NCI-H1105 treated with DMSO at 0.1 percent for 48 hours (cell line): ENCODE data around the gene TGM3.

Experiments used
- DNase-seq: peaks from one replicate; lab custom pipeline; 2025; lab: John Stamatoyannopoulos, UW

Gene TGM3

GRCh38 chr20:2338411-2339066 is 42.7 kb downstream of the TGM3 start:
- no peak for DNase-seq

GRCh38 chr20:2340136-2340535 is 44.3 kb downstream of the TGM3 start:
- no peak for DNase-seq

GRCh38 chr20:2340823-2341222 is 45.0 kb downstream of the TGM3 start:
- no peak for DNase-seq

GRCh38 chr20:2341336-2341735 is 45.5 kb downstream of the TGM3 start:
- no peak for DNase-seq

GRCh38 chr20:2342243-2342642 is 46.4 kb downstream of the TGM3 start:
- DNase-seq, result no peak

GRCh38 chr20:2346188-2346587 is 50.4 kb downstream of the TGM3 start:
- no peak for DNase-seq

- no peak for DNase-seq
These were observed 52.5 kb downstream of the TGM3 start for GRCh38 chr20:2348336-2348735.

DNA sequence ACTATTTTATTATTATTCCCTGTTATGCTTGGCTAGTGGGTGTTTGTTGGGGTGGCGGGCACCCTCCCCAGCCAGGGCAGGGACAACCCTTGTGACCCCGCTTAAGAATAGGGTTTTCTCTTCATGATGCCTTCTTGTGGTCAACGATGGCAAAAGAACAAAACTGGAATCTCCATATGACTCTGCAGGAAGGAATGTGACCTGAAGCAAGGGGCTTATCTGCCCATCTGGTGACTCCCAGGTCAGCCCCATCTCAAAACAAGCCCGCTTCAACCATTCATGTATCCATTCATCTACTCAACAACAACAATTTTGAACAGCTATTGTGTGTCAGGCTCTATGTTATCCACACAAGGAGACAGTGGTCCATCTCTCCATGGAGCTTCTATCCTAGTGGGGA is 54.0 kb downstream of the TGM3 start:
- DNase-seq, result no peak

- no peak for DNase-seq
These were observed 54.8 kb downstream of the TGM3 start for GRCh38 chr20:2350606-2351005.

DNA sequence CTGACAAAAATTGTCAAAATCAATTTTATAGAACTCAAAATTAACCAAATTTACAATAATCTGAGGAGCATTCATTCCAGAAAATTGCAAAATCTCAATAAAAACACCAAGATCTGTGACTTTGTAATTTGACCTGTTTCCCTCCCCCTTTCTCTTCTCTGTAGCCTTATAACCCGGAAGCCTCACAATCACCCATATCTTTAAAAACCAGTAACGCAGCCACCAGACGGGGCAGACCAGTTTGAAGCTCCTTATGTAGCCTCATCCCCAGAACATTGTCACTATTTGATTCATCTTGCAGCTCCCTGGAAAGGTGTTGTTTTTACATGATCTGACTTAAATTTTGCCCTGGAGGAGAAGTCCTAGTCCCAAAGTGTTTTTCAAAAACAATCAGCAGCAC is 57.4 kb downstream of the TGM3 start:
- no peak for DNase-seq

DNA sequence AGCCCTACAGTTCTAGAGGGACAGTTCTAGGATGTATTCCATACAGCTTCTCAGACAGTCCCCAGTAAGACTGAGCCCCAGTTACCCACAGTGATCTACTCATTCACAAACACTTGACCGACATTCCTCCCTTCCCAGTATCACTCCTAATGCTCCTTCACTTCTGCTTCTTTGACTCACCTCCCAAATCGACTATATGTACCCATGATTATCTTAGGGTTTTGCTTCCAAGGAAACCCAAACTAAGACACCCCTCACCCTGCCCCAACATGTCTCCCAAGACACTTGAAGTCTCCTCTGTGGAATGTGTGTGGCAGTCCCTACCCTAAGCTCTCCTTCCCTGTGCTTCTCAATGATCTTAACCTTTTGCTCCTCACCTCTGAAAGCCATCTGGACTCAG is 61.3 kb downstream of the TGM3 start:
- no peak for DNase-seq

DNA sequence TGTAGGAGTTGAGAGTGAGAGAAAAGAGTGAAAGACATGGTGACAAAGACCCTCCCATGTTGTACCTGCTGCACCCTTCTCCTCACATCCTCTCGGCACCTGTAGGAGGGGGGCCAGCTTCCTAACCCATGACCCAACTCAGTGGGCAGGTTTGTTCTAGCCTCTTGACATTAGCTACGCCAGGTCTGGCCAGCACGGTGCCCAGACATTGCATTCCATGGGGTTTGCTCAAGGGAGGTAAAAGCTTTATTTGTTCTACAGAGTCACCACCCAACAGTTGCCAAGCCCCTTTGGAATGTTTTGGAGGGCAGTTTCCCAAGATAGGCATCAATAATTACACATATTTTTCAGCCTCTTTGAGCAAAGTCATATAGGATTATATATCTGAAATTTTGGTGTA is 62.2 kb downstream of the TGM3 start:
- DNase-seq, result no peak

DNA sequence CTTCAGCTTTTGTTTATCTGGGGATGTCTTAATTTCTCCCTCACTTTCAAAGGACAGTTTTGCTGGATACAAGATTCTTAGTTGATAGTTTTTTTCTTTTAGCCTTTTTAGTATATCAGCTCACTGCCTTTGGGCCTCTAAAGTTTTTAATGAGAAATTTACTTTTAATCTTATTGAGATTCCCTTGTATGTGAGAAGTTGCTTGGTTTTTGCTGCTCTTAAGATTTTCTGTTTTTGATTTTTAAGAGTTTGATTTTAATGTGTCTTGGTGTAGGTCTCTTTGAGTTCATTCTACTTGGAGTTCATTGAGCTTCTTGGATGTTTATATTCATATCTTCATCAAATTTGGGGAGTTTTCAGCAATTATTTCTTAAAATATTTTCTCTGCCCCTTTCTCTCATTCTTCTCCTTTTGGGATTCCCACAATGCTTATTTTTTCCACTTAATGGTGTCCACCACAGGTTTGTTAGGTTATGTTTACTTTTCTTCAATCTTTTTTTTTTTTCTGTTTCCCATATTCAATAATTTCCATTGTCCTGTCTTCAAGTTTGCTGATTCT is 65.3 kb downstream of the TGM3 start:
- DNase-seq, result no peak

DNA sequence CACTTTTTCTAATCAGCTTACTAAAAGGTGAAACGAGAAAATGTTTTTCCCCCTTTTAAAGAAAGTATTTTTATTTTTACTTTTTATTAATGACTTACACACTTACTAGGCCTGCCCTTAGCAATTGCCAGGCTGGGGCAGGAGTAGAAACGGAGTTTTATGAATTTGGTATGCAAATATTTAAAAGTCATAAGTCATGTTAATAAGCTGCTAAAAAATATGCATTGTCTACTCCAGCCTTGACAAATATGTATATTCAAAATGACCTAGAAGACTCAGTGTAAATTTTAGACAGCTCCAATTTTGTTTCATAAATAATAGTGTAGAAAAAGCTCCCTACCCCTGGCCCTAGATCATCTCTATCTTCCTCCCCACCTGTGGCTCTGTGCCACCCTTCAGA is 67.4 kb downstream of the TGM3 start:
- no peak for DNase-seq

GRCh38 chr20:2363587-2363986 is 67.8 kb downstream of the TGM3 start:
- no peak for DNase-seq

GRCh38 chr20:2364044-2364443 is 68.2 kb downstream of the TGM3 start:
- DNase-seq, result no peak

DNA sequence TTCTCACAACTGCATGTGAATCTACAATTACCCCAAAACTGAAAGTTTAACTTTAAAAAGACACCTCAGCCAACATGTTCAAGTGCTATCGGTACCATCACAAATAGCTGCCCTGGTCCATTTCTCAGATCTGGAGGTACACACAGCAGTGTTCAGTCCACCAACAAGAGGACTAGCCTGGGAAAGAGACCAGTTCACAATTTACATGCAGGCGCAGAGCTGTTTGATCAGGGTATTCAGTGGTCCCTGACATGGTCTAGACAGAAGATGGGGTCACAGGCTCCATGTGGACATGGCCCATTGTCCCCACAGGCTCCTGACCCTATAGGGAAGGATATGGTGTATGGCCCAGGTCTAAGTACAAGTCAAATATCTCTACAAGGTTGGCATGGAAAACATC is 69.3 kb downstream of the TGM3 start:
- DNase-seq, result no peak

DNA sequence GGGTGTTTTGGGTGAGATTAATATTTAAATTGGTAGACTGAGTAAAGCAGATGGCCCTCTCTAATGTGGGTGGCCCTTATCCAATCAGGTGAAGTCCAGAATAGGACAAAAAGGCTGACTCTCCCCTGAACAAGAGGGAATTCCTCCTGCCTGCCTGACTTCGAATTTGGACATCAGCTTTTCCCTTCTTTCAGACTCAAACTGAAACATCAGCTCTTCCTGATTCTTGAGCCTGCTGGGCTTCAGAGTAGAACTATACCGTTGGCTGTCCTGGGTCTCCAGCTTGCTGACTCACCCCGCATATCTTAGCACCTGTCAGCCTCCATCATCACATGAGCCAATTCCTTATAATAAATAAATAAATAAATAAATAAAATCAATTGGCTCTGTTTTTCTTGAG is 69.9 kb downstream of the TGM3 start:
- no peak for DNase-seq

DNA sequence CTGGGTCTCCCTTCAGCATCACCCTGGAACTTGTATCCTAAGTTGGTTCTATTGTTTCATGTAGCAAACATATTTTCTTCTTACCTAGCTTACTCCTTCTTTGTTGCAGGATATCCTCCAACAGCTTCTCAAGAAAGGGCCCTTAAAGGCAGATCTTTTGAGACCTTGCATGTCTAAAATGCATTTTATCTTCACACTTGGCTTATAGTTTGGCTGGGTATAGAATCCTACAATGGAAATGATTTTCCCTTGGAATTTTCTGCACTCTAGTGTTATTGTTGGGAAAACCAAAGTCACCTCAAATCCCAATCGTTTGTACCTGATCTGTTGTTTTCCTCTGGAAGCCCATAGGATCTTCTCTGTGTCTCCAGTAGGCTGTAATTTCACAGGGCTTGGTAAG is 72.8 kb downstream of the TGM3 start:
- no peak for DNase-seq

GRCh38 chr20:2373098-2373497 is 77.3 kb downstream of the TGM3 start:
- DNase-seq, result no peak

DNA sequence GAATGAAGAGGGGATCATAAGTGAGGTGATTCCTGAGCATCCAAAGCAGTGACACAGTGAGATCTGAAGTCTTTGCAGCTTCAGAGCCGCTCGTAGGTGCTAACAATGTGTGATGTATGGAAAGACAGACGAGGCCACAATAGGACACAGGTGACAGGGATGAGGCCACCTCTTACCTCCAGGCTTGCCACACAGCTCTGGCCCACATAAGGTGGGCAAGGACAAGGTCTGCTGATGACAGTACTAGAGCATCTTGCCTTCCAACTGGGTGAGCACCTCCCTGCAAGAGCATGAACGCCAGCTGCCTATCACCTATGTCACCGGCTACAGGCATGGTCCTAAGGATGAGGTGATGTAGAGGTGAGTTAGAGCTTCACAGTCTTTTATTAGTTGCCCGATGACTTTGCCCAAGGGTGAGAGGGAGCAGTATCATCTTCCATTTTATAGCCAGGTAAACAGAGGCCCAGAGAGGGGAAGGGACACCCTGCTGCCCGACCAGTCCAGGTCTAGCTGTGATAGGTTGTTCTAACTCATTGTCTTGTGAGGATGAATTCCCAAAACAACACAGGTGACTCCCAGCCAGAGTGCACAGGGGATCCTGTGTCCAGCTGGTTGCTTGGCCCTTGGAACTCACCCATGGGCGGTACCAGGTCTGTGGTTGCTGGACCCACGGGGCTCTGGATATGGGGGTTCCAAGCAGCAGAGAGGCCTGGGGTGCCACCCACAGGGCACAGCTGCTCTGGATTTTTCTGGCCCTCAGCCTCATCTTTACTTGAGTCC is 78.7 kb downstream of the TGM3 start:
- DNase-seq, result no peak

- no peak for DNase-seq
These were observed 83.1 kb downstream of the TGM3 start for GRCh38 chr20:2378893-2379292.

DNA sequence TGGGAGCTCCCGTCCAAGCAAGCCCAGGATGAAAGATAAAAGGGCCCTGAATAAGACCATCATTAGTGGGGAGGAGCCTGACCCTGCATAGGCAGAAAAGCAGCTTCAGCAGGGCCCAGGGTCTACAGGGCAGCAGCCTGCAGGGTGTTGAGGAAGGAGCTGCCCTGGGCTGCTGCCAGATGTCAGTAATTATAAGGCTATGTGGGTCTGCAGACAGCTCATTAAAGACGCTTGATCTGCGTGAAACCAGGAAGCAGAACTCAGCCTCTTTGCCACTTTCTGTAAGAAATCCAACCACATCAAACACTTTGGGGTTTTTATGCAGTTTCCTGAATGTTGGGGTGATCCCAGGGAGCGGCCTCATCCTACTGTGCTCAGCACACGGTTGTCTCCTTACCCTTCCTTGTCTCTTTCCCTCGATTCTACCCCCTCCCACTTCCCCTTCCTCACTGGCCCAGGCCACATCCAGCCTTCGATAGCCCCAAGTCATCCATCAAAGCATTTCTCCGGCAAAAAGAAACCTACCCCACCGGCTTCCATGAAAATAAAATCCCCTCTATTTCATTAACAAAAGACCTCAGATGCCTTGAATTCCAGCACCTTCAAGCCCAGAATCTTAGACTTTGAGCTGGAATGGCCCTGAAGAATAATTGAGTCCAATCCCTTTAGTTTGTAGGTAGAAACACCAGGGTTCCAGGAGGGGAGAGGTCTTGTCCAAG is 83.9 kb downstream of the TGM3 start:
- DNase-seq, result peak; percentile 13
